Ovary (tissue), 3 donors: ENCODE measurements around the gene SERPINB6.

Experiments used
- EP300 ChIP-seq: sonication (generic); formaldehyde crosslinking; IDR thresholded peaks from one replicate; pipeline ENCODE4 v1.6.1; 2017; ENCODE audit warnings: antibody characterized with exemption
- TF ChIP-seq, protein P1 (sequence below), 3 donors: fragments of 450-650 bp in 2 of 3; fragments of 200-600 bp in 1 of 3; IDR thresholded peaks; one replicate each; pipeline versions ENCODE4 v1.5.1 to v1.8.0; 2016 to 2022; ENCODE audit warnings: antibody characterized with exemption in 3 of 3, mild to moderate bottlenecking in 1 of 3
- donor health status: DM: no; HTN: no; CAD: no.

DNA sequence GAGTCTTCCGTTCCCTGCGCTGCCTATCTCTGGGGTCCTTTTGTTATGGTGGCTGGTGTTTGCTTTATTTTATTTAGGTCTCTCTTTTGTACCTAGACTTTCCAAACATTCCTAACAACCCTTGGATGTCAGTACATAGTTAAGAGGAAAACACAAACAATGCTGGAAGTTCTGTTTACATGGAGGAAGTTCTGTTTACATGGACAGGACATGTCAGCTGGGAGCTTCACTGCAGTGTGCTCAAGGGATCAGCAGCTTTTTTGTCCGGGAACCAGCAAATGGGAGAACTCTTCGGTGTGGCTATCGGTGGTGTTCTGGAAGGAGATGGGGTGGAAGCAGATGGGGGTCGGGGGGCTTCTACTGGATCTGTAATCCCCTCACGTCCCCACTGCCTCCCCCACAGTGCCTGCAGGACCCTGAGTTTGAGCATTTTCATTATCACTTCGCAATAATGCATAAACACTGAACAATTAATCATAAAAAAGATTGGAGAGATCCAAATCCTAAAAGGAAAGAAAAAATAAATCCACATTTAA, 2.7 kb downstream of the SERPINB6 start:
- TF ChIP-seq, protein P1, sequence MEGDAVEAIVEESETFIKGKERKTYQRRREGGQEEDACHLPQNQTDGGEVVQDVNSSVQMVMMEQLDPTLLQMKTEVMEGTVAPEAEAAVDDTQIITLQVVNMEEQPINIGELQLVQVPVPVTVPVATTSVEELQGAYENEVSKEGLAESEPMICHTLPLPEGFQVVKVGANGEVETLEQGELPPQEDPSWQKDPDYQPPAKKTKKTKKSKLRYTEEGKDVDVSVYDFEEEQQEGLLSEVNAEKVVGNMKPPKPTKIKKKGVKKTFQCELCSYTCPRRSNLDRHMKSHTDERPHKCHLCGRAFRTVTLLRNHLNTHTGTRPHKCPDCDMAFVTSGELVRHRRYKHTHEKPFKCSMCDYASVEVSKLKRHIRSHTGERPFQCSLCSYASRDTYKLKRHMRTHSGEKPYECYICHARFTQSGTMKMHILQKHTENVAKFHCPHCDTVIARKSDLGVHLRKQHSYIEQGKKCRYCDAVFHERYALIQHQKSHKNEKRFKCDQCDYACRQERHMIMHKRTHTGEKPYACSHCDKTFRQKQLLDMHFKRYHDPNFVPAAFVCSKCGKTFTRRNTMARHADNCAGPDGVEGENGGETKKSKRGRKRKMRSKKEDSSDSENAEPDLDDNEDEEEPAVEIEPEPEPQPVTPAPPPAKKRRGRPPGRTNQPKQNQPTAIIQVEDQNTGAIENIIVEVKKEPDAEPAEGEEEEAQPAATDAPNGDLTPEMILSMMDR (IDR thresholded peaks at IDR 0.05) = no peak
- no peak for TF ChIP-seq EP300
